ENCODE data around the gene PLSCR1.
"Not testable (repeated sequence)": the region's sequence is repeated elsewhere in the genome, so short reads cannot be mapped to it uniquely, and the experiment has no call there.

PLSCR1 gene

DNA sequence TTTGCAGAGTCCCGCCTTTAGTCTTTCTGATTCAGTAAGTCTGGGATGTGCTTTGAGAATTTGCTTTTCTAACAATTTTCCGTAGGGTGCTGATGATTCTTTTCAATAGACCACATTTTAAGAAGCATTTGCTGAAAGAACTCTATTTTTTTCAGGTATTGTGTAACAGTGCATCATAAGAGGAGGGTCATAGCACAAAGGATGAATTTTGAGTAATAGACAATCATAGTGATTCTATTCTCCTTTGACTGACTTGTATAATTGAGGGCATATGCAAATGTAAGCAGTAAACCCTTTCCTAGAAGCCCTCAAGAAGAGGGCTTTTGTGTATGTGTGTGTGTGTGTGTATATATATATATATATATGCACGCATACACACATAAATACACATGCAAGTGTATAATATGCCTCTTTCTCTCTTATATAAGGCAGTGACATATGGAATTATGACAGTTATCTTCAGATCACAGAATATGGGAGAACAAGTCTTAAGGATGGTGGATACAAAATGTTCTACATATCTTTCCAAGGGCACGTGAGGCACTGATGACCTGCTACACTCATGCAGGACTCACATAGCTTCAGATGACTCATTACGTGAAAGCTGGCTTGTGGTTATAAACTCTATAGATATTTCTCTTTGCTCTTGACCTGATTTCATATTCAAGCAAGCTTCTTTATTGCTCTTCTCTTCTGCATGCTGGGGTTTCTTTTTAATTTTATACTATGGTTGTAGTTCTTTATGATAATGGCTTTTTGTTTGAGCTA is 6.5 kb upstream of the PLSCR1 start:
- no peak for DNase-seq (ENCODE audit: low read depth in 2 of 2, low spot score in 1 of 2)

DNA sequence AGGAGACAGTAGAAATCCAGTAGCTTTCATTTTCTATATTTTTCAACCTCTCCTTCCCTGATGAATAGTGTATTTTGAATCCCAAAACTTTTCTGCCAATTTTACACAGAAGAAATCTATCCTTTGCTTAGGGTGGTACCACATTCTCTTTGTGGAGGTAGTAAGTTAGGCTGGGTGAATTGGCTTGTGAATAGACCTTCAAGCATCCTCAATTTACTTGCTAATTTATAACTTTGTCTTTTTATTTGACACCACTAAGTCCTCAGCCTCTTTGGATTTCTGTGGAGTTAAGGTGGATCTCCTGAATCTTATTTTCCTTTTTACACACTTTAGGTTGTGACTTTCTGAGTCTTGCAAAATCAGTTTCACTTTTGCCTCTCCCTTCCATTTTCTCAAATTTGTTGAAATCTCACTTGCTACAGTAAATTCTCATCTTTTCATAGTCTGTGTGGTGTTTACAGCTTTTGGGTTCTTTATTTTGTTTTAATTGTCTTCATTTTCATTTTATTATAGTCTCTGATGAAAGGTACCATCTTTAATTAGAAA is 5.7 kb upstream of the PLSCR1 start:
- DNase-seq (ENCODE audit: low read depth in 2 of 2, low spot score in 1 of 2), result no peak

DNA sequence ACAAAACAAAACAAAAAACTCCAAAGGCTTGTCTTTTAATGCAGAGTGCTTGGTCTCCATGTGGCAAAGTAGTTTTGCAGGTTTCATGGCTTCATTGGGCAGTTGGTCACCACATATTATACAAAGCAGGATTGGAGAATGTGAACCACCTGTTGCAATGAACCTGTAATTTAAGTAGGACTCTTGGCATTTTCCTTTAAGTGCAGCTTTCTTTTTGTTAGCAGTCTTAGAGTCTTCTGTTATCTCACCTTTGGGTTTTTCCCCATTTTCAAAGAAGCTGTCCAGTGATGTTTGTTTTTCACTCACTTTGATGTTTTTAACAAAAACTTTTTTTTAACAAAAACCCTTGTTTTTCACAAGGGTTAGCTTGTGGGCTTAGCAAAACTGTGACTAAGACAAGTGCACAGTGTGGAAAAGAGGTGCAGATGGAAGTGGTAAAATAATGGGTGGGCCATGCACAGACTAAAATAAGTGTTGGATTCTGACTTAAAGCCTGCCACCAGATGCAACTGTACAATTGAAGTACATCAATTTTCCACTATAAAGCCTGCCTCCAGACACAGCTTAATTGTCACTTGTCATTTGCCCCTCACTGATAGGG is 2.9 kb upstream of the PLSCR1 start:
- DNase-seq (ENCODE audit: low read depth in 2 of 2, low spot score in 1 of 2), result no peak

DNA sequence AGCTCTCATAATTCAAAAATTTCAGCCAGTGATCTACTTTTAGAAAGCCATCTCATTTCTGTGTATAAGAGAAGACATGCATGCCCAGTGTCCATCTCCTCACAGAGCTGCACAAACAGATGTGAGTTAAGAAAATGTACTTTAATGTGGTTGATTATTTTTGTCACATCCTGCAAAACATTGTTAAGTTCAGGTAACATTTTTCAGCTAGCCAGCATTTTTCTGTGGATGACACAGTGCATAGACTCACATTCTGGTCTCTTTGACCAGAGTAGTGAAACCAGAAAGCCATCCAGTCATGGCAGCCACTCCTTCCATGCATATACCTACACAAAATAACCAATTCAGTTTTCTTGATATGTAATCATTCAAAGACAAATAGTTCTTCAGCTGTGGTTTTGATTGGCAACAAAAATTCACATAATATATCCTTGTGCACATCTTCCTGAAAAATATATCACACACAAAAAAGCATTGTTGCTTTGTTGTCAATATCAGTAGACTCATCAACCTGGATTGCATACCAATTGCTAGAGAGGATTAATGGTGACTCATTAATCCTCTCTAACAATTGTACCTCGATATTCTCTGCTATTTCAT is 2.1 kb upstream of the PLSCR1 start:
- DNase-seq (ENCODE audit: low read depth in 2 of 2, low spot score in 1 of 2), result no peak

DNA sequence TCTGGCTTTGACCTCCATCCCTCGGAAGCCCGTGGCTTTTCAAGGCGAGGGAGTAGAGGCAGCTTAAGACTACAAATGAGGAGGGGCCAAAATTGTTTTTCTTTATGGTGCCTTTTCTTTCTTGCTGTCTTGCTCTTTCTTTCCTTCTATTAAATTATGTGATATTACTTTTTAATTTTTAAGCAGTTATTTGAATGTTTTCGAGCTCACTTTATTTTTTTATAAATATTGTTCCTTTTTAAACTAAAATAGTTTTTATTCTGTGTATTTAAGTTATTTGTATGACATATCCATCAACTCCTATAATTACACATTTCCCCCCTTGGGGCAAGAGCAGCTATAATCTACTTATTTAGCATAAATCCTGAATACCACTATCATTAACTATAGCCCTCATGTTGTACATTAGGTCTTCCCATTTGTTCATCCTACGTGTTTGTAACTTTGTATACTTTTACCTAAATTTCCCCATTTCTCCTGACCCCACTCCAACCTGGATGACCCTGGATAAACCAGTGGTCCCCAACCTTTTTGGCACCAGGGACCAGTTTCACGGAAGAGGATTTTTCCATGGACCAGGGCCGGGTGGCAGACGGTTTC is 622 bp upstream of the PLSCR1 start:
- DNase-seq (ENCODE audit: low read depth in 2 of 2, low spot score in 1 of 2), result no peak

DNA sequence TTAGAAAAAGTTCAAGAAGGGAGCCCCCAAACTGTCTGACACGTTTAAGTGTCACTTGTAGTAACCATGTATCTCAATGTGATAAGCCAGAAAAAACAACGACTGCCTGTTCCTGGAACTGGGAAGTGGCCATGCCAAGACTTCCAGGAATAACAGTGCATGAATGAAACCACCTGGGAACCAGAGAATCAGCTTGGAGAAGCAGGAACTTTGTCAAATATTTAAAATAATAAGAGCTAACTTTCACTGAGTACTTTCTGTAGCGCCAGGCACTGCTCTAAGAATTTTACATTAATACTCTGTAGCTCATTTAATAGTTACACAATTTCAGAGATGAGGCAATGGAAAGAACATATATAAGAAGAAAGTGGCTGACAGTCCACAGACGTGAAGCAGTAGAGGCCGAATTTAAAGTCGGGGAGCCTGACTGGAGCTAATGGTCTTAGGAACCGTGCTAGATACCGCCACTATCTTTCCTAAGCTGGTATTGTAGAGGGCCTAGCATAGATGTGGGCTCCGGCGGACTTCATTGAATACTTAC is 876 bp downstream of the PLSCR1 start:
- no peak for DNase-seq (ENCODE audit: low read depth in 2 of 2, low spot score in 1 of 2)

DNA sequence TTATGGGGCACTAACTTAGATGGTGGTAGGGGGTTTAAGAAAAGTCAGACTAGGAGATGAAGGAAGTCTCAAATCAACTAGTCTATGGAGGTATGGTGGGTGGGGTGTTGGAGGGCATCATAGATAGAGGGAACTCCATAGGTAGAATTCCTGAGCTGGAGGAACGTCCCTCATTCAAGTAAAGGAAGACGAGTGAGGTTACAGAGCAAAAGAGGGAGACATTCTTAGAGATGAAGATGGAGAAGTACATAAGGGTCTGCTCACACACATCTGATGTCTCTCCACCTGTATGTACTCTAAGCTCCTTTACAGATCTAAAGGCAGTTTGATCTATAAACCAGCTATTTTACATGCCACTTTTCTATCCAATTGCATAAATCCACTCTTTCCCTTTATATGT is 1.4 kb downstream of the PLSCR1 start:
- DNase-seq (ENCODE audit: low read depth in 2 of 2, low spot score in 1 of 2), result no peak

DNA sequence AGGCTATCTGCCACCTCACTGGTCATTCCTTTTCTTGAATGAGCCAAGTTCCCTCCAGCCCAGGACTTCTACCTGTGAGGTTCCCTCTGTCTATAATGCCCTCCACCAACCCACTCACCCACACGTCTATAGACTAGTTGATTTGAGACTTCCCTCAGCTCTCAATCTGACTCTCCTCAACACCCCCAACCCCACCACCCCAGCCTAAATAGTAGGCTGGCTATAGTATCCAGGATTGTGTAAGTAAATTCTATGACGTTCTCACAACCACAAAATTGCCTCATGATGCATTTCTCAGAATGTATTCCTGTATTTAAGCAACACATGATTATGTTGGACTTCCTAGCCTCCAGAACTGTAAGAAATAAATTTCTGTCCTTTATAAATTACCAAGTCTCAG is 2.2 kb downstream of the PLSCR1 start:
- no peak for DNase-seq (ENCODE audit: low read depth in 2 of 2, low spot score in 1 of 2)

DNA sequence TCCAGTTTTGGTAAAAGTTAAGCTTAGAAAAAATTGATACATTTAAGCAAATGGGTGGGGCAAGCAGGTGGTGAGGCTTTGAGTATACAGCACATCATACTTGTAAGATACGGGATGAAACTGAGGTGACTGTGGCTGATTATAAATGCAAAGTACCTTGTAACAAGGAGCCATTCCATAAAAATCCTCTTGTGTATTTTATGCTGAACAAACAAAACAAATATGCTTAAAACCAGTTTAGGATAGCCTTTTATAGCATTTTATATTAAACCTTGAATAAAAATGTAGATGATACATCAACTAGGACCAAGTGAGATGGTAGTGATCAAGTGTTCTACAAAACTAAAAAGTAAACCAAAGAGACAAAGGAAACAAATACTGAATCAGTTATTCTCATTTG is 3.4 kb downstream of the PLSCR1 start:
- DNase-seq (ENCODE audit: low read depth in 2 of 2, low spot score in 1 of 2), result no peak

DNA sequence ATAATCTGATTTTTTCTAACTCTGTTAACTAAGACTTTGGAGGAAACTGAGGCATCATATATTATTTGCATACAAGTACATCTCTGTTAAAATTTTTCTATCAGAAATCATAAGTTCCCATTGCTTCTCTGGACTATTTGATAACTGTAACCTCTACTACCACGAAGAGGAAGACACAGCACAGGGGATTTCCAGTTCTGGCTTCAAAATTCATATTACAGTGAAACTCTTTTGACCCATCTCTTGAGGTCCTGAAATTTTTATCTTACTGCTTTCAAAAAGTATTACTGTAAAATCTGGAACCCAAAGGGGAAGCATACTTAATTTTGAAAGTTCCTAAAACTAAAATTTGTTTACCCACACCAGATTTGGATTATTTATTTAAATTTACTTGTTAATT is 4.2 kb downstream of the PLSCR1 start:
- DNase-seq (ENCODE audit: low read depth in 2 of 2, low spot score in 1 of 2), result no peak

DNA sequence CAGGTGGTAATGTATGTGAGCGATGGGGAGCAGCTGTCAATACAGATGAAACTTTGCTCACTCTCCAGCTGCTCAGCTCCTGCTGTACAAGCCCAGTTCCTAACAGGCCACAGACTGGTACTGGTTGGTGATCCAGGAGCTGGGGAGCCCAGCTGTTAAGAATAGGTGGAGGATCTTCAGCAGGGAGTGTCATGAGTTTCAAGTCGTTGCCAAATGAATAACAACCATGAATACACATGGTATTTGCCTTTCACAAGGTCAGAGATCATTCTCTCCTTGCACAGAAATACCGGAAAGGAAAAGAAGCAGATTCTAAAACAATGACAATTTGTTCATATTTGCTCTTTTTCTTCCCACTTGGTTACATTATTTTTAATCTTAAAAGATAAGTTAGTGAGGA is 5.1 kb downstream of the PLSCR1 start:
- DNase-seq (ENCODE audit: low read depth in 2 of 2, low spot score in 1 of 2), result no peak

DNA sequence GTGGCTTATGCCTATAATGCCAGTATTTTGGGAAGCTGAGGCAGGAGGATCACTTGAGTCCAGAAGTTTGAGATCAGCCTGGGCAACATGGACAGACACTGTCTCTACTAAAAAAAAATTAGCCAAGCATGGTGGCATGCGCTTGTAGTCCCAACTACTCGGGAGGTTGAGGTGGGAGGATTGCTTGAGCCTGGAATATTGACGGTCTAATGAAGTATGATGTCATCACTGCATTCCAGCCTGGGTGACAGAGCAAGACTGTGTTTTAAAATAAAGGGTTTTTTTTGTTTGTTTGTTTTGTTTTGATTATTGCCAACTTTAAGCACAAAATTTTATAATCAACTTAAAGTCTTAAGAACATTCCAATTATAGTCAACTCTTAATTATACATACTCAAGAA is 6.8 kb downstream of the PLSCR1 start:
- no peak for DNase-seq (ENCODE audit: low read depth in 2 of 2, low spot score in 1 of 2)

DNA sequence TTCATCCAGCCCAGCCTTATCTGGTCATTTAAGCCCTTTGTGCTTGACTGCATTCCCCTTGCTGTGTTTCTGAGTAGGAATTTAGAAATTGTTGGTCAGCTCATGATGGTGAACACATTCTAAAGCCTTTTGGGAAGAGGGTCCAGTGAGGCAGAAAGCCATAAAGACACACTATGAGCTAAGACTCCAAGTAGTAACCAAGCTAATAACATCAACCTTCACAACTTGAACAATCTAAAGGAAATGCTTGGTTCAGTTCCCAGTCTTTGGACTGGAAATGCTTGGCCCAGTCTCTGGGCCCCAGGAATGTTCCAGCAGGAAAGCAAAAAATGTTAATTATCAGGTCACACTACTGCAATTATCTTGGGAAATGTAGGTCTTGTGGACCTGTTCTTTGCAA is 7.7 kb downstream of the PLSCR1 start:
- DNase-seq (ENCODE audit: low read depth in 2 of 2, low spot score in 1 of 2), result no peak

DNA sequence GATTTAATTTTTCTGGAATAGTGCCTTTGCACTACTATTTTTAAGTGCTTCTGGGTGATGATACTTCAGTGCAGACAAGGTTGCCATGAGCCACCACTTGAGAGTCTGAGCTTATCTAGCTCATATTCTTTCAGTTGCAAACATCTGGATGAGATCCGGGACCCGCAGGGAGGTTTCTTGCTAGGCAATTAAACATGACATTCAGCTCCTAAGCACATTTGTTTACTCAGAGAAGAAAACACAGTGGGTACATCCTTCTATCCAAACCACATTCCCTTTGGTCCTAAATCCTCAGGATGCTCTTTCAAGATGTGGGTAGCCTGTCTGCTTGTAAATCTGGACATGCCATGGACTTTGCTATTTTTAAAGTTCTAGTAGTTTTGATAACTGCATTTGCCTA is 12.0 kb downstream of the PLSCR1 start:
- no peak for DNase-seq (ENCODE audit: low read depth in 2 of 2, low spot score in 1 of 2)

DNA sequence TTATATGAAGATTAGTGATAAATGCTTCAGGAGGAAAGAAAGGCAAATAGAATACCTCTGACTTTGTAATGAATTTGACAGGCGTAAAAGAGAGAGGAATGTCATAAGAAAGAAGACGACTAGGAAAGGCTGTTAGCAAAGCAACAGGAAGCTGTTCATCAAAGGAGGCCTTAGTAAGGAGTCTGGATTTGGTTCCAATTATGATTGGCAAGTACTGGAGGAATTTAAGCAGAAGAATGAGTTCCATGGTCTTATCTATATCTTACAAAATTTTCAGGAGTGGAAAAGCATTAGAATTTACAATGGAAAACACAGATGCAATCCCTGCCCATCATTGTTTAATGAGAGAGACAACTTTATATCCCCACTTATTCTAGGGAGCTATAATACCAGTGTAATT is 13.8 kb downstream of the PLSCR1 start:
- no peak for DNase-seq (ENCODE audit: low read depth in 2 of 2, low spot score in 1 of 2)

DNA sequence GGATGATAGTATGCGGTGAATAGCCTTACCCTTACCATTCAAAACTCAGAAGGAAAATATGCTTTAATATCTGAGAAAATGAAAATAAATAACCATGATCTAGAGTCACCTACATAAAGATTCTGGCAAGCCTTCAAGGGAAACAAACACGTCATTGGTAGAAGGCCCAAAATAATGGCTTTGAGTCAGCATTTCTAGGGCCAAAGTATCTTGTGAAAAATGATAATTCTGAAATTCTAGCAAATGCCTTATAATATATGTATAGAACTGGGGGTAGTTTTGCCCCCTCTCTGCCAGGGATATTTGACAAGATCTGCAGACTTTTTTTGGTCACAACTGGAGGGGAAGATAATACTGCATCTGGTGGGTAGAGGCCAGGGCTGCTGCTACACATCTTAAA is 15.4 kb downstream of the PLSCR1 start:
- DNase-seq (ENCODE audit: low read depth in 2 of 2, low spot score in 1 of 2), result no peak

DNA sequence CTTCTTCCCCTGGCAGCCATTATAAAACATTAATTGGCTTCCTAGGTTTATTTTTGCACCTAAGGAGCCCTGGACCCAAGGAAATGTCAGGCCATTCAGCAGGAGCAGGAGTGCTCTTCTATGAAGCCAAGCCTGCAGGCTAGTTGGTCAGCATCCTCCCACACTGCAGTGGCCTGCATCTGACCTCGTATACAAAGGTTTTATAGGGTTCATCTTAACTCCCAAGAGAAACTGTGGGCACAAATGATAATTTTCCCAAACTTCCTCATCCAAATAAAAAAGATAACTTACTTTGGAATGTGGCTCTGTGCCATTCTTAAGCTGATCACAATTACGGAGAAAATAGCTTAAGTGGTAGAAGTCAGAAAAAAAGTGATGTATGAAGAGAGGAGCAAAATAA is 19.4 kb downstream of the PLSCR1 start:
- no peak for DNase-seq (ENCODE audit: low read depth in 2 of 2, low spot score in 1 of 2)

DNA sequence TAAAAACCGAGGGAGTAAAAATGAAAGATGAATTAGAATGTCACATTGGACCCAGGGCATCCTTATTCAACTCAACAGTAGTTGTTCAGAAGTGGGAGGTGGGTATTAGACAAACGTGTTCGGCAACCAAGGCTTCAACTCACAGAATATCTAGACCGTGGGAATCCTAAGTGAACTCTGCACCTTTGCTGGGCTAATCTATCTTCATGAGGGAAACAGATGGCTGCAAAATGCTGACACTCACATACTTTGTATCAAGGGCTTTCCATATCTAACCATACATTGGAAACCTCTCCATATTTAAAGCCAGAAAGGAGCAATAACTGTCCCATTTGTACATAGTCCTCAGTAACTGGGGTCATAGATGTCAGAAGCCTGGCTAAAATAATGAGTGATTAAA is 20.9 kb downstream of the PLSCR1 start:
- DNase-seq (ENCODE audit: low read depth in 2 of 2, low spot score in 1 of 2), result no peak

DNA sequence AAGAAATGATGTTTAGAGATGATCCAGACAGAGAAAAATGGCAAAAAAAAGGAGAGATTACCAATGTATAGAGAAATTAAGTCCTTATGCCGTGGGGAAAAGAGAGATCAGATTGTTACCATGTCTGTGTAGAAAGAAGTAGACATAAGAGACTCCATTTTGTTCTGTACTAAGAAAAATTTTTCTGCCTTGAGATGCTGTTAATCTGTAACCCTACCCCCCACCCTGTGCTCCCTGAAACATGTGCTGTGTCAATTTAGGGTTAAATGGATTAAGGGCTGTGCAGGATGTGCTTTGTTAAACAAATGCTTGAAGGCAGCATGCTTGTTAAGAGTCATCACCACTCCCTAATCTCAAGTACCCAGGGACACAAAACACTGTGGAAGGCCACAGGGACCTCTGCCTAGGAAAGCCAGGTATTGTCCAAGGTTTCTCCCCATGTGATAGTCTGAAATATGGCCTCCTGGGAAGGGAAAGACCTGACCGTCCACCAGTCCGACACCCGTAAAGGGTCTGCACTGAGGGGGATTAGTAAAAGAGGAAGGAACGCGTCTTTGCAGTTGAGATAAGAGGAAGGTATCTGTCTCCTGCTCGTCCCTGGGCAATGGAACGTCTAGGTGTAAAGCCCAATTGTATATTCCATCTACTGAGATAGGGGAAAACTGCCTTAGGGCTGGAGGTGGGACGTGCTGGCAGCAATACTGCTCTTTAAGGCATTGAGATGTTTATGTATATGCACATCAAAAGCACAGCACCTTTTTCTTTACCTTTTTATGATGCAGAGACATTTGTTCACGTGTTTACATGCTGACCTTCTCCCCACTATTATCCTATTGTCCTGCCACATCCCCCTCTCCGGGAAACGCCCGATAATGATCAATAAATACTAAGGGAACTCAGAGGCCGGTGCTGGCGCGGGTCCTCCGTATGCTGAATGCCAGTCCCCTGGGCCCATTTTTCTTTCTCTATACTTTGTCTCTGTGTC is 21.9 kb downstream of the PLSCR1 start:
- not testable (repeated sequence) for DNase-seq (ENCODE audit: low read depth in 2 of 2, low spot score in 1 of 2)

DNA sequence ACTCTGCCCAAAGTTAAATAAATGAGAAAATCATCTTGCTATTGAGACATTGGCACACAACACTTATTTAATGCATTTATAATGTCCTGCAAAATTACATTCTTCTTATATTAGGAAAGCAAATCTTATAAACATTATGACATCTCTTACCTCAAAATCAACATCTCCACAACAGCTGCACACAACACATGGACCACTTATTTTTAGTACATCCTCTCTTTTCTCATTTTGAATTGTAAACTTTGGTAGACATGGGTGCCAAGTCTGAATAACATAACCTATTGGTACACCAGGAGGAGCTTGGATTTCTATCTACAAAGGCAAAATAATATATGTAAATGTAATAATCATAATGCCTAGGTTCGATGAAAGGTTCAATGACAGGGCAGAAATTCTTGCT is 23.0 kb downstream of the PLSCR1 start:
- no peak for DNase-seq (ENCODE audit: low read depth in 2 of 2, low spot score in 1 of 2)

DNA sequence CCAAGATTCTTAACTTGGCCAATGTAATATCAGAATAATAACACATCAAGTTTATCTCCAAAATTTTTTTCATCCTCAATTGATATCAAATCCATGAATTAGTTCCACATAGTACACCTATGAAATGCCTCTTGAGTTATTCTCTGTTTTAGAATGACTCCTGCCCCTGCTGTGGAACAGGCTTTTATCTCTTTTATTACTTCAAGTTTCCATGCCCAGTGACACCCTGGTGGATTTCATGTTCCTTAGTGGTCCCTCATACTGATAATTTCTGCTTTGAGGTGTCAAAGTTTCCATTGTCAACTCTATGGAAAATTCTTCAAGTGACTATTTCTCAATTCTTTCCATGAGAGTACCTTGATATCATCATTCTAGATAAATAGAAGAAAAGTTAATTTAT is 24.6 kb downstream of the PLSCR1 start:
- no peak for DNase-seq (ENCODE audit: low read depth in 2 of 2, low spot score in 1 of 2)
